IMR-90 (cell line): ENCODE results near the gene SGMS1. TPM values are rescaled to one million over a fixed set of nuclear protein-coding genes. Genes with fewer than 3 reads are reported as not detected.

Source experiments
- CEBPB ChIP-seq: IDR thresholded peaks from 2 replicates; pipeline ENCODE4 v1.6.1; 2012; ENCODE audit warnings: low read depth, low read length, improper control_type of control experiment
- NFE2L2 ChIP-seq: fragments of 150-350 bp; IDR thresholded peaks from 2 replicates; pipeline ENCODE4 v1.6.1; 2016; ENCODE audit warnings: low read depth, mild to moderate bottlenecking, low read length
- USF2 ChIP-seq: fragments of 150-350 bp; IDR thresholded peaks from 2 replicates; pipeline ENCODE4 v1.6.1; 2017; ENCODE audit warnings: mild to moderate bottlenecking, antibody characterized with exemption, low read length, low read depth
- polyA plus RNA-seq, 3 experiments: library from polyadenylated mRNA; depleted of rRNA; stranded (reverse); fragments of >200 nt; gene quantifications; 2 replicates each; pipeline ENCODE4 v1.2.3, GENCODE V29; 2012; ENCODE audit warnings: low replicate concordance in 1 of 3
- total RNA-seq: library from RNA; depleted of rRNA; stranded (reverse); fragments of >200 nt; gene quantifications from 2 replicates; pipeline ENCODE4 v1.2.3, GENCODE V29; 2012

The SGMS1 gene
- total and polyA plus RNA-seq, 2 of the 4 experiments (the other 2 are of a cell fraction): 9.8 to 30.8 TPM

- no peak for TF ChIP-seq USF2
- no peak for TF ChIP-seq NFE2L2
- TF ChIP-seq CEBPB: no peak
Observed at GRCh38 chr10:50622706-50623662, 772 bp downstream of the SGMS1 start (continued).
